NK-92 (cell line): ENCODE data around the gene DEGS1.

ENCODE experiments used
- DNase-seq: peaks from one replicate; lab custom pipeline; 2025; ENCODE audit not compliant: unreplicated experiment; lab: John Stamatoyannopoulos, UW

The DEGS1 gene

DNA sequence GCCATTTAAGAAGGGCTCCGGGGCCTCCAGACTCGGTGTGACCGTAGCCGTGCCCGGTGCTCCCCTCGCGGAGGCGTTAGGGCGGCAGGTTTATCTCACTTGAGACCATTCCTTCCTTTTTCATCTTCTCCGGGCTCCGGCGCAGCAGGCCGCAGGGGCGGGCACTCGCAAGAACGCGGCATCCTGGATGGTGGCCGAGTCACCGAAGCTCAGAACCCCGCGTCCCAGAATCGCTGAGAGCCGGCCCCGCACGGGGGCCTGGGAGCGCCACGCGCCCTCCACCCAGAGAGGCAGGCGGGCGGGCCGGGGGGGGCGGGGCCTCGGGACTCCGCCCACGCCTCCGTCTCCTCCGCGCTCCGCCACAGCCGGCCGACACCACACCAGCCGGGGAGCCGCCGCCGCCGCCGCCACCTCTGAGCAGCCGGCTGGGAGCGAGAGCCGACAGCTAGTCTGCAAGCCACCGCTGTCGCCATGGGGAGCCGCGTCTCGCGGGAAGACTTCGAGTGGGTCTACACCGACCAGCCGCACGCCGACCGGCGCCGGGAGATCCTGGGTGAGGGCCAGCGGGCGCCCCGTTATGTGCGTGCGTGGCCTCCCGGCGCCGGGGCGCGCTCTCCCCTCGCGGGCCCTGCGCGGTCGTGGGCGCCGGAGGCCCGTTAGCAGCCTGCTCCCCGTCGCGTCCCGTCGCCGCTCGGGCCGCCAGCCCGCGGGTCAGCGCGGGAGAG, at the start of gene DEGS1:
TSS of gene DEGS1 (plus strand) at position 375 of the 725 bp plus-strand sequence. CDS start at position 472, 97 bp downstream.
- DNase-seq, result no peak

DNA sequence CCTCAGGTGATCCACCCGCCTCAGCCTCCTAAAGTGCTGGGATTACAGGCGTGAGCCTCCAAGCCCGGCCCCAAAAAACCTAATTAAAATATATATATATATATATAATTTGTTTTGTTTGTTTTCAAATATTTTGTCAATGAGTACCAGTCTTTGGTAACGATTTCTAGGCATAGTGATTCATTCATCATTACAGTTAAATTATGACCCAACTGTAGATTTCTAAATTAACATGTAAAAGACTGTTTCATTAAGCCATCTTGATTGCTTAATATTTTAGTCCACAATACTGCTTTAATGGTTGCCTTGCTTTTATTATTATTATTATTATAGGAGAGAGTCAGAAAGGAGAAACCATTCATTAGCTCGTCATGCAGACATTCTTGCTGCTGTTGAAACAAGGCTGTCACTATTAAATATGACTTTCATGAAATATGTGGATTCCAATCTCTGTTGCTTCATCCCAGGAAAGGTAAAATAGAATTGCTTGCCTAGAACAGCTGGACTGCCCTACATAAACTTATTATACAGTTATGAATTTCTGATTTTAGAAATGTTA, 49.2 kb upstream of the DEGS1 start:
- no peak for DNase-seq

DNA sequence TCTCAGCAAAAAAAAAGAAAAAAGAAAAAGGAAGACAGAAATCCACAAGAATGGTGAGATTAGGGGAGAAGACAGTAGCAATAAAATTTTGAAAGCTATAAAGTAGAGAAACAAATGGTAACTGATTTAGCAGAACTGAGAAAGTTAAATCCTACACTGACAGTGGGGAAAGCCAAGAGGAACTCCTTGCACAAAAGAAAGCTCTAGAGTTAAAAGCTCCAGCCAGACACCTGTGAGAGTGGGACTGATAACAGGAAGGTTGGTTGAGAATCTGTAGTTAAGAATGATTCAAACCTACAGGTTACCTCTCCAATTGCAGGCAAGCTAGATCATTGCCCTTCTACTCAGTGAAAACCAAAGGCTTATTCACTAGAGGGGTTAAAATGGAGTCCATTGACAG, 45.5 kb upstream of the DEGS1 start:
- DNase-seq, result no peak

DNA sequence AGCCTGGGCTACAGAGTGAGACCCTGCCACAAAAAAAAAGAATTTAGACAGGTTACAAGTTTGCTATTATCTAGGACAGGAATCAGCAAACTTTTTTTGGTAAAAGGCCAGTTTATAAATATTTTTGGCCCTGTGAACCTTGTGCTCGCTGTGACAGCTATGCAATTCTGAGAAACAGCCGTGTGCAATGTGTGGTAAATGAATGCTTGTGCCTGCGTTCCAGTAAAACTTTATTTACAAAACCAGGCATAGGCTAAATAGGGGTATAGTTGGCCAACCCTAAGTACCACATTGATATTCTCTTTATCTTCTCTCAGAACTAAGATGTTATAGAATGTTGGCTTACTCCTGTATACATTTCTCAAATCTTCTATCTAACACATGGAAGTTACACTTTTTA, 44.8 kb upstream of the DEGS1 start:
- DNase-seq, result no peak

DNA sequence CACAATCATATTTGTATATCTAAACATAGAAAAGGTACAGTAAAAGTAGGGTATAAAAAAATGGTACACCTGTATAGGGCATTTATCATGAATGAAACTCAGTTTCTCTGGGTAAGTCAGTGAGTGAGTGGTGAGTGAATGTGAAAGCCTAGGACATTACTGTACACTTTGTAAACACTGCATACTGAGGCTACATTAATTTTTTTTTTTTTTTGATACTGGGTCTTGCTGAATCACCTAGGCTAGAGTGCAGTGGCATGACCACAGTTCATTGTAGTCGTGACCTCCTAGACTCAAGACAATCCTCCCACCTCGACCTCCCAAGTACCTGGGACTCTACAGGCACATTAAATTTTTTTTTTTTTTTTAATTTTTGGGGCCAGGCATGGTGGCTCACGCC, 41.3 kb upstream of the DEGS1 start:
- DNase-seq, result no peak

DNA sequence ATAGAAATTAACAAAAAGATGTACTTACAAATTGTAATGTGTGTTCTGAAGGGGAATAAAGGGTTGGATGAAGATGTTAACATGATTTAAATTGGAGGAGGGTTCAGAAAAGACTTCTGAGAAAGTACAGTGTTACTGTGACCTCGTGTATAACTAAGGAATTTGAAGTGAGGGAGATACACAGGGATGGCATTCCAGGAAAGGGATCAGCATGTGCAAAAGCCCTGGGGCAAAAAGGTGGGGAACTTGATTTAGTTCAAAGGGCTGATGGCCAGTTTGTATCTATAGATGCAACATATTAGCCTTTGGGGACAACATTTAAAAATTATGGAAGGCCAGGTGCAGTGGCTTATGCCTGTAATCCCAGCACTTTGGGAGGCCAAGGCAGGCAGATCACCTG, 33.3 kb upstream of the DEGS1 start:
- no peak for DNase-seq

DNA sequence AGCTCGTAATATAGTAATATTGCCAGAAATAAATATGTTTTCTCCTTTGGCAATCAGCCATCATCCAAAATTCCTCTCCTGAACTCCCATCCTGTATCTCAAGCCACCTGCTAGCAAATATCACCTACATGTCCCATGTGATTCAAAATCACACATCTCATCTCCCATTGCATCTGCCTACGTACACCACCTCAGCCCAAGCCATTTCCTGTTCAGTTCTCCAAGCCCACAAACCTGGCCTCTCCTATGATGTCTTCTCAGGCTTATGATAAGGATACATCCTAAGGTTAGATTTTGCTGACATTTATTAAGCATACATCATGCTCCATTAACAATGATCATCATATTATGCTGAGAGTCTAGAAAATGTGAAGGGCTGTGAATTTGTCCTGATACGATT, 31.9 kb upstream of the DEGS1 start:
- DNase-seq, result no peak

DNA sequence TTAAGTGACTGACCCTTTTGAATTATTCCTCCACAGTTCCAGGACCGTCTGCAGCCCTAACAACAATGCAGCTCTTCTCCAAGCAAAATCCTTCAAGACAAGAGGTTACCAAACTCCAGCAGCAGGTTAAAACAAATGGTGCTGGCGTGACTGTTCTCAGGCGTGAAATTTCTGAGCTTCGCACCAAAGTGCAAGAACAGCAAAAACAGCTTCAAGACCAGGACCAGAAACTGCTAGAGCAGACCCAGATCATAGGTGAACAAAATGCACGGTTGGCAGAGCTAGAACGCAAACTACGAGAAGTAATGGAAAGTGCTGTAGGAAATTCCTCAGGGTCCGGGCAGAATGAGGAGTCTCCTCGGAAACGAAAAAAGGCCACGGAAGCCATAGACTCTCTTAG, 25.7 kb upstream of the DEGS1 start:
- no peak for DNase-seq

DNA sequence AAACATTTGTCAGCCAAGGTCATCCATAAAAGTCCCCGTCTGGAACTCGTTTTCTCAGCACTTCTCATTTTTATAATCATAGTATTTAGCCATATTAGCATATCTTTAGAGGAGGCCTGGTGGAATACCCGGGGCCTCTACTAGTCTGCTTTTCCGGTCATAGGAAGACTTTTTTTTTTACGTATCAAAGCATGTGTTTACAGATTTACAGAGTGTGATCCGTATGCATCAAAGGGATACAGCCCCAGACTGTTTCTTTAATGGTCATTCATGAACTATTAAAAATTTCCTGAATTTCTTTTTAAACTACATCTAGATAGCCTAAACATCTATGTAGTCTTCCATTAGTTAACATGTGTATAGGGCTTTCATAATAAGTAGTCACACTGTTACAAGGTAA, 23.5 kb upstream of the DEGS1 start:
- no peak for DNase-seq

DNA sequence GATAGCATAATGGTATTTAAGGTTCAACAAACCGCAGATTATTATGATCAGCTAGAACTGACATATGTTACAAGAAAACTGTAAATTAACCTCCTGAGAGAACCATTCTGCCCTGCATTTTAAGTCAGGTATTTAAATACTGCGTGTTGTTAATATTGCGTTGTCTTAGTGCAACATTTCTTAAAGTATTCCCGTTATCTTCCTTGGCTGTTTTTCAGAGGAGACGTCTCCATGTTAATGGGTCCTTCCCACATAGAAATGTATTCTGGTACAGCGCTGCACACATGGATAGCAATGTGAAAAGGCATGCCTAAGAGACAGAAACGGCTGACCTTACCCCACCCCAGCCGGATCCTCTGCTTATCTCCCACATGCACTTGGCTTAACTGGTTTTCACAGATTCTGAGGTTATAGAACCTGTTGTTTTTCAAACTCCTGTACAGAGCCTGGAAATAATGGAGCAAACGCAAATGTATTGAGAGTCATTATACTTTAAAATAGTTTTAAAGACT, 22.8 kb upstream of the DEGS1 start:
- no peak for DNase-seq

DNA sequence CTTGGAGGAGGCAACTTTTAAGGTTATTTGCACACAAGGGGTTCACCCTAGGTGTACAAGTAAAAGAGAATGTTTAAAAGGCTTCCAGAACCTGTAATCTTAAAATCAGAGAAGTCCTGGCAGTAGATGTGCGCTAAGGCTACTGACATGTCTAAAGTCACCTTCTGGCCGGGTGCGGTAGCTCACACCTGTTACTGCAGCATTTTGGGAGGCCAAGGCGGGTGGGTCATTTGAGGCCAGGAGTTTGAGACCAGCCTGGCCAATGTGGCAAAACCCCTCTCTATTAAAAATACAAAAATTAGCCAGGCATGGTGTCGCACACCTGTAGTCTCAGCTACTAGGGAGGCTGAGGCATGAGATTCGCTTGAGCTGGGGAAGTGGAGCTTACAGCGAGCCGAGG, 20.3 kb upstream of the DEGS1 start:
- no peak for DNase-seq

DNA sequence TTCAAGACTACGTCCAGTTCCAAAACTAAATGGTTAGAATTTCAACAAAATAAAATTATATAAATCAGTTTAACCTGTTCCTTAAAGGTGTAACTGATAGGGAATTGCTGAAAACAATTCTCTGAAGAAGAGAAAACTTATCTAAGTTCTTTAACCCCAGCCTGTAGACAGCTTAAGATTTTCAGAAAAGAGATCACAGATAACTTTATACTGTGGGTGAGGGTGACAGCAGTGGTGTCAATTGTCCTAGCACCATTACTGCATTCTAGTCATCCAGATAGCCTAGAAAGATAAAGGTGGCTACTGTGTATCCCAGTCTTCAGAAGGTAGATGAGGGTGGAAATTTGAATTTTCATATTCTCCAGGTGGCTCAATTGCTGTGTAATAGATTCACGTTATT, 19.7 kb upstream of the DEGS1 start:
- DNase-seq, result no peak

DNA sequence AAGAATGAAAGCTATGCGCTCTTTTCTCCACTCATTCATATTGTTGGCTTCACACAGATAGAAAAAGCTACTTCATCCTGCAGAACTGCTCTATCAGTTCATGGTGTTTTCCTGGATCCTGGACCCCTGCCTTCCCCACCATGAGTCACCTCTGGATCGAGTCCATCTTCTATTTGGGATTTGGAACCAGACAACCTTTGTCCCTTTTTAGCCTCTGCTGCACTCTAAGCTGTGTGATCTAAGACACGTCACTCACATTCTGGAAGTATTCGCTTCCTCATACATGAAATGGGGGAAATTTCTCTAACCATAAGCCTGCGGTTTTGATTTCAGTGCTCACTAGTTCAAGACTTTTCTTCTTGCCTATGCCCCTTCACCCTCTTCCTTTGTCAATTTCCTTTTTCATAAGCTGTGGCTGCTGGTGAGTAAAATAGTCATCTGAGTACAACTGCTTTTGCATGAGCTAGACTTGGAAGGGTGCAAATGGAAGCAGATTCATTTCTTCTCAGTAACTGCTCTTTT, 14.1 kb upstream of the DEGS1 start:
- no peak for DNase-seq

DNA sequence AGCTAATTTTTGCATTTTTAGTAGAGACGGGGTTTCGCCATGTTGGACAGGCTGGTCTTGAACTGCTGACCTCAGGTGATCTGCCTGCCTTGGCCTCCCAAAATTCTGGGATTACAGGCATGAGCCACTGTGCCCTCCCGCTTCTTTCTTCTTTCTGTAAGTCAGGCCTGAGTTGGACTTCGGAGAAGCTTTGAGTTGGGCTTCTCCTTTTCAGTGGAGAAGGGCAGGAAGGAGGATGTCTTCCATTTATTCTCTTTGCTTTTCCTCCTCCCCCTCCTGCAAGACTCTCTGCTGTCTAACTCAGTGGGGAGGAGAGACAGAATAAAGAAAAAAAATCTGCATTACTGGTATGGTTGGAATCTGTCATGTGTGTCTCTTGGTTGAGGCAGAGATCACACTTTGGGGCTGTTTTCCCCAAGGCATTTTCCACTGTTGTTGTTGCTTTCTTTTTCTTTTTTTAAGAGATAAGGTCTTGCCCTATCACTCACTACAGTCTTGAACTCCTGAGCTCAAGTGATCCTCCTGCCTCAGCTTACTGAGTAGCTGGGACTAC, 13.2 kb upstream of the DEGS1 start:
- no peak for DNase-seq

DNA sequence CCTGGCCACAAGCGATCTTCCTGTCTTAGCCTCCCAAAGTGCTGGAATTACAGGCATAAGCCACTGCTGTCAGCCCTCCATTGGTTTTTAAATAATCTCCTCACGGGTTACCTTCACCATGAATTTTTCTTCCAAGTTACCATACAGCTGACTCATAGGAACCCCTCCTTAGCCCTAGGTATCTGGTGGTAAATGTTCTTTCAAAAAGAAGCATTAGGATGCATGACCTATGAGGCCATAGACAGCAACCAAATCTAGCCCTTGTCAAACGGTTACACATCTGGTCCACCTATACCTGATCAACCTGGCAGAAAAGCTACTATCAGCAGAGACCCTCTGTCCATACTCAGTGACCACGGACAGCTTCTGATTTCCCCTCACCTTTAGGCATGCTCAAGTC, 12.7 kb upstream of the DEGS1 start:
- no peak for DNase-seq

DNA sequence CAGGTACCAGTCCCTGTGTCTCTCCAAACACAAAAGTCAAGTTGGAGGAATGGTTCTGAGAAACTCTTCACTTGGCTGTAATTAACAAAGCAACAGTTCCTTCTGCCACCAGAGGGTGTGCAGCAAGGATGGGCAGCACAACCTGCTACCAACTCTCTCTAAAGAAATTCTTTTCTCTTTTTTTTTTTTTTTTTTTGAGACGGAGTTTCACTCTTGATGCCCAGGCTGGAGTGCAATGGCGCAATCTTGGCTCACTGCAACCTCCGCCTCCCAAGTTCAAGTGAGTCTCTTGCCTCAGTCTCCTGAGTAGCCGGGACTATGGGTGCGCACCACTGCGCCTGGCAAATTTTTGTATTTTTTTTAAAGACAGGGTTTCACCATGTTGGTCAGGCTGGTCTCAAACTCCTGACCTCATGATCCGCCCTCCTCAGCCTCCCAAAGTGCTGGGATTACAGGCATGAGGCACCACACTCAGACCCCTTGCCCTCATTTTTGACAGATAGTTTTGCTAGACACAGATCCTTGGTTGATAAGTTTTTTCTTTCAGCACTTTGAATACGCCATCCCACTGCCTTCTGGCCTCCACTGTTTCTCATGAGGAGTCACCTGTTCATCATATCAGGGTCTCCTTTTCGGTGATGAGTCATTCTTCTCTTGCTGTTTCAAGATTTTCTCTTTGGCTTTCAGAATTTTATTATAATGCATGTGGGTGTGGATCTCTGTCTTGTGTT, 12.1 kb upstream of the DEGS1 start:
- no peak for DNase-seq

DNA sequence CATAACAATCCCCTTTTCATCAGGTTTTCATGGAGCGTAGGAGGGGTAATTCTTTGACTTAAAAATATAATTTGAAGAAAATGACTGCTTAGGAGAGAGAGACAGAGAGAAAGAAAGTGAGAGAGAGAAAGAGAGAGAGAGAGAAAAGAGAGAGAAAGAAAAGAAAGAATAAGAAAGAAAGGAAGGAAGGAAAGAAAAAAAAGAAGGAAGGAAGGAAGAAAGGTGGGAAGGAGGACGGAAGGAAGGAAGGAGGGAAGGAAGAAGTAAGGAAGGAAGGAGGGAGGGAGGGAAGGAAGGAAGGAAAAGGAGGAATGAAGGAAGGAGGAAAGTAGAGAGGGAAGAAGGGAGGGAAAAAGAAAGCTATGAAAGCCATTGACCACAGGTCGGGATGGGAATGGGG, 10.8 kb upstream of the DEGS1 start:
- no peak for DNase-seq

DNA sequence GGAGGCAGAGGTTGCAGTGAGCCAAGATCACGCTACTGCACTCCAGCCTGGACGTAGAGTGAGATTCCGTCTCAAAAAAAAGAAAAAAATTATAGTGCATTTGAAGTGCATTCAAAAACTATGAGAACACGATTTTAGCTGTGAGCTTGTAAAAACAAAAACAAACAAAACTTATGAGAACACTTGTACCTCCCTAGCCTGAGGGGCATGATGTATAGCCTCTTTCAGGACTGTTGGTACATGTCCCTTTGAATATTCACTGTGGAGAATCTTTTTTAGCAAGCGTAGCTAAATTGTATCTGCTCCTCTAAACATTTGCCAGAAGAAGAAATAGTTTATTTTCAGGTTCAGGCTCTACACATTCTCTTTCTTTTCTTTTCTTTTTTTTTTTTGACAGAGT, 9.5 kb upstream of the DEGS1 start:
- DNase-seq, result no peak

DNA sequence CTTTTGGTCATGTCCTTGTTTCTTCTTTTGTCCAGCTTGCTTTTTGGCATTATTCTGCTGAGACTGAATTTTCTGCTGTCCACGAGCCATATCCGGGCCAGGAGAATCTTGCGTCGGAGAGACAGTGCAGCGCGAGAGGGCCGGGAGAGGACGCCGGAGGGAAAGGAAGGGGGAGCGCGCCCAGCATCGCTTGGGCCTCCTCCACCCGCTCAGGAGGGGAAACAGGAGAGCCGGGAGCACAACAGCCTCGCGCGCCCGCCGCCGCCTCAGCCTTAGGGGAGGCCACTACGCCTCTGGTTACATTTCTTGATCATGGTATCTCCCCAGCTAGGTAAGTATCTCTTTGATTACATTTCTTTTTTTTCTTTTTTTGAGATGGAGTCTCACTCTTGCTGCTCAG, 7.4 kb upstream of the DEGS1 start:
- no peak for DNase-seq

DNA sequence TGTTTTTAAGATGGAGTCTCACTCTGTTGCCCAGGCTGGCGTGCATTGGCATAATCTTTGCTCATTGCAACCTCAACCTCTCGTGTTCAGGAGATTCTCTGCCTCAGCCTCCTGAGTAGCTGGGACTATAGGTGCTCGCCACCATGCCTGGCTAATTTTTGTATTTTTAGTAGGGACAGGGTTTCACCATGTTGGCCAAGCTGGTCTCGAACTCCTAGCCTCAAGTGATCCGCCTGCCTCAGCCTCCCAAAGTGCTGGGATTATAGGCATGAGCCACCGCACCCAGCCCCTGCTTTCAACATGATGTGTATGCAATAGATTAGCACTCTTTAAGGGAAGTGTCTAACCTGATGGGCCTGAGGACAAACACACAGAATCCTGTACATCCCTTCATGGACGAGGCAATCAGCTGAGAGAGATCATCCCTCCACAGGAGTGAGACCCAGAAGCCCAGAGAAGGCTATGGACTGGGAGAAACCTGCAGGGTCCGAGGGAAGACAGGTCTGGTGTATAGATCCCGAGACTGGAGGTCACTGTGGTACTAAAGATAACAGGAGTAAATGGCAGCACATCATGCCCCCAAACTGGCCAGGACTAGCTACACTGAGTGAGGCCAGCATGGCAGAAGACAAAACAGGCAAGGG, 5.6 kb upstream of the DEGS1 start:
- DNase-seq, result no peak

DNA sequence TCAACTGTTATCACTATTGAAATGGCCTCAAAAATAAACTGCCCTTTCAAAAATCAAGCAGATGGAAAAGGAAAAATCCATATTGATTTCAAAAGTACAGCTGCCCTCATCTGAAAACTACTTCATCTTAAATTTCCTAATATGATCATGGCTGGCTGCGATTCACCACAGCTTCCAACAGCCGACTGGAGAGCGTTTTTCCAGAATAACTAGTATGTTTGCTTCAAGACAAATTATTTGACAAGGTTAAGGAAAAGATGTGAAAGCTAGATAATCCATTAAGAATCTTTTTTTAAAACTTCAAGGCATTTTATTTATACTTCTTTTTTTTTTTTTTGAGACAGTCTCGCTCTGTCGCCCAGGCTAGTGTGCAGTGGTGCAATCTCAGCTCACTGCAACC, 4.1 kb upstream of the DEGS1 start:
- DNase-seq, result no peak
